Gastroesophageal sphincter (tissue), 3 donors: Measurements from ENCODE around the gene XIRP2.

Experiments
- EP300 ChIP-seq: sonication (generic); formaldehyde crosslinking; IDR thresholded peaks from one replicate; pipeline ENCODE4 v1.6.1; 2017; ENCODE audit warnings: antibody characterized with exemption, mild to moderate bottlenecking
- POLR2A ChIP-seq, 2 donors: fragments of 450-650 bp; IDR thresholded peaks; one replicate each; pipeline ENCODE4 v1.6.1; 2017; ENCODE audit warnings: antibody characterized with exemption in 2 of 2, mild to moderate bottlenecking in 2 of 2, moderate library complexity in 1 of 2
- POLR2AphosphoS5 ChIP-seq: sonication (generic); formaldehyde crosslinking; IDR thresholded peaks from one replicate; pipeline ENCODE4 v1.6.1; 2017; ENCODE audit warnings: antibody characterized with exemption
- TF ChIP-seq, protein P1 (sequence below), 4 experiments: fragments of 200-600 bp in 2 of 4; fragments of 450-650 bp in 2 of 4; sonication (generic) in 1 of 4; IDR thresholded peaks; one replicate each; pipeline ENCODE4 v1.5.1; 2017 to 2019; ENCODE audit warnings: antibody characterized with exemption in 4 of 4, mild to moderate bottlenecking in 2 of 4, moderate library complexity in 2 of 4

- TF ChIP-seq POLR2AphosphoS5 = no peak
- no peak for TF ChIP-seq POLR2A (IDR thresholded peaks at IDR 0.05)
- TF ChIP-seq, protein P1, sequence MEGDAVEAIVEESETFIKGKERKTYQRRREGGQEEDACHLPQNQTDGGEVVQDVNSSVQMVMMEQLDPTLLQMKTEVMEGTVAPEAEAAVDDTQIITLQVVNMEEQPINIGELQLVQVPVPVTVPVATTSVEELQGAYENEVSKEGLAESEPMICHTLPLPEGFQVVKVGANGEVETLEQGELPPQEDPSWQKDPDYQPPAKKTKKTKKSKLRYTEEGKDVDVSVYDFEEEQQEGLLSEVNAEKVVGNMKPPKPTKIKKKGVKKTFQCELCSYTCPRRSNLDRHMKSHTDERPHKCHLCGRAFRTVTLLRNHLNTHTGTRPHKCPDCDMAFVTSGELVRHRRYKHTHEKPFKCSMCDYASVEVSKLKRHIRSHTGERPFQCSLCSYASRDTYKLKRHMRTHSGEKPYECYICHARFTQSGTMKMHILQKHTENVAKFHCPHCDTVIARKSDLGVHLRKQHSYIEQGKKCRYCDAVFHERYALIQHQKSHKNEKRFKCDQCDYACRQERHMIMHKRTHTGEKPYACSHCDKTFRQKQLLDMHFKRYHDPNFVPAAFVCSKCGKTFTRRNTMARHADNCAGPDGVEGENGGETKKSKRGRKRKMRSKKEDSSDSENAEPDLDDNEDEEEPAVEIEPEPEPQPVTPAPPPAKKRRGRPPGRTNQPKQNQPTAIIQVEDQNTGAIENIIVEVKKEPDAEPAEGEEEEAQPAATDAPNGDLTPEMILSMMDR (IDR thresholded peaks at IDR 0.05) = no peak
- no peak for TF ChIP-seq EP300
These were observed 7.0 kb downstream of the XIRP2 start for GRCh38 chr2:166895243-166895642.
